ENCODE measurements around the gene RCOR1. TPM values are rescaled to one million over a fixed set of nuclear protein-coding genes. Genes with fewer than 3 reads are reported as not detected.

The RCOR1 gene
- total and polyA plus RNA-seq, 2 of the 8 experiments (the other 6 are each of a cell fraction or from before 2014, with no cell fraction given) = 12.3 to 26.3 TPM

- TF ChIP-seq RAD21 (IDR thresholded peaks at IDR 0.05 in 1 of 2, conservative IDR thresholded peaks at IDR 0.05 in 1 of 2; ENCODE audit: low read depth in 2 of 2, low read length in 2 of 2) (peak in 1 of 2 experiments; percentile 8; a peak in 1 of 4 replicates), CHD1 (IDR thresholded peaks at IDR 0.05; ENCODE audit: low read depth, low read length) (no peak), CEBPB (IDR thresholded peaks at IDR 0.05; ENCODE audit: low read depth, low read length) (no peak), HDAC6 (IDR thresholded peaks at IDR 0.05; ENCODE audit: low read depth, low read length) (no peak)
- TF ChIP-seq, protein P1, sequence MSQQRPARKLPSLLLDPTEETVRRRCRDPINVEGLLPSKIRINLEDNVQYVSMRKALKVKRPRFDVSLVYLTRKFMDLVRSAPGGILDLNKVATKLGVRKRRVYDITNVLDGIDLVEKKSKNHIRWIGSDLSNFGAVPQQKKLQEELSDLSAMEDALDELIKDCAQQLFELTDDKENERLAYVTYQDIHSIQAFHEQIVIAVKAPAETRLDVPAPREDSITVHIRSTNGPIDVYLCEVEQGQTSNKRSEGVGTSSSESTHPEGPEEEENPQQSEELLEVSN (IDR thresholded peaks at IDR 0.05) = 0 out of 2 replicates have a peak, but pooled peaks have one; percentile 33
Measured at GRCh38 chr14:102584871-102585869, 7.3 kb upstream of the RCOR1 start (continued).
